ENCODE measurements around the gene DZIP3.
"Not testable (repeated sequence)": the region's sequence is repeated elsewhere in the genome, so short reads cannot be mapped to it uniquely, and the experiment has no call there.

DZIP3 gene

DNA sequence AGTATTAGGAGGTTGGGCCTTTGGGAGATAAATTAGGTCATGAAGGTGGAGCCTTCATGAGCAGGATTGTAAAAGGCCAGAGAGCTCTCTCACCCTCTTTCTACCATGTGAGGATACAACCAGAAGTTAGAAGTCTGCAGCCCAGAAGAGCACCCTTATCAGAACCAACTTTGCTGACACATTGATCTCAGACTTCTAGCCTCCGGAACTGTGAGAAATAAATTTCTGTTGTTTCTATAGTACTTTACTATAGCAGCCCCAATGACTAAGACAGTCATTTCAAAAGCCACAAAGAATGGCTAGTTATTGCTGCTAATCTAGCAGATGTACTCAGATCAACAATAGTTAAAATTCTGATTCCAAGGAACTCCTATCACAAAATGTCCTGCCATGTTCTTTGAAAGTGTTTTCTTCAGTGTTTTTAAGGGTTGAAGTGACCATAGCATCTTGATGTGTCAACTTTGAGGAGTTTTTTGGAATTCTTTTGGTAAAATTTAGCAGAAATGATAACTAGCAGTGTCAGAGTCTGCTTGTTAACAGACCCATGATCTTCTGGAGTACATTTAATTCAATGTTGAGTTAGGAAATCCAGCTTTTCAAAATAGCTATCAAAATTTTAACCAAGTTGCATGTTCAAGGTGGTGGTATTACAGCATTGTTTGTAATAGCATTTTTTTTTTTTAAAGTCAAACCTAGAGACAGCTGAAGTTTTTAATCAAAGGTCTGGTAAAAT lies 10.3 kb downstream of the DZIP3 start:
- no peak for DNase-seq

- no peak for DNase-seq
Observed at GRCh38 chr3:108602249-108602934, 12.9 kb downstream of the DZIP3 start.

DNA sequence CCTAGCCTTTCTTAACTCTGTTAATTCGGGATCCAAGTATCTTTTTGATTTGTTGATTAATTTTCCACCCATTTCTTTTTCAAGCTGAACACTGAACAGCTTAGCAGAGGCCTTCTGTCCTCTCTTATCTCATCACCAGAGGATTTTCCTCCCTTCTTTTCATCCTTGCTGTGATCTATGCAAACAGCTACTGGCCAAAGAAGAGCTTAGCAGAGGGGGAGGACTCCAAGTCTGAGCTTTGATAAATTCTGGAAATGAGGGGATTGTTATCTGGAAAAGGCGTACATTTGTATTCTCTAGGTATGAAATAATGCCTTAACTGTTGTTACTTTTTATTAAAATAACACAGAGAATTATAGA lies 13.4 kb downstream of the DZIP3 start:
- DNase-seq = no peak

DNA sequence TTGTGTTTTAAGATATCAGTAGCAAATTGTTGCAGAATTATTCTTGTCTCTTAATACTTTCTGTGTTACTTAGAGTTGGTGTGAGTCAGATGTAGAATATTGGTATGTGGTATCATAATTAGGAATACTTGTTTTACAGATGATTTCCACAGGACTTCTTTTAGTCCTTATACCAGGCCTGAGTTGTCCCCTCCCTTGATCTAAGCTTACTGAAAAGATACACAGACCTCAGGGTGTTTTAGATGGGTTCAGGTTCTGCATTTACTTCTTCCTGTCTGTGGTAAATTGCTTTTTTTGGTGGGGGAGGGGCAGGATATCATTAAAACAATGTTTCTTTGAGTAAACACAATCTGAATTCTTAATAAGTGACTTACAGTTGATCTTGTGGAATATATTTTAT lies 14.2 kb downstream of the DZIP3 start:
- no peak for DNase-seq

DNA sequence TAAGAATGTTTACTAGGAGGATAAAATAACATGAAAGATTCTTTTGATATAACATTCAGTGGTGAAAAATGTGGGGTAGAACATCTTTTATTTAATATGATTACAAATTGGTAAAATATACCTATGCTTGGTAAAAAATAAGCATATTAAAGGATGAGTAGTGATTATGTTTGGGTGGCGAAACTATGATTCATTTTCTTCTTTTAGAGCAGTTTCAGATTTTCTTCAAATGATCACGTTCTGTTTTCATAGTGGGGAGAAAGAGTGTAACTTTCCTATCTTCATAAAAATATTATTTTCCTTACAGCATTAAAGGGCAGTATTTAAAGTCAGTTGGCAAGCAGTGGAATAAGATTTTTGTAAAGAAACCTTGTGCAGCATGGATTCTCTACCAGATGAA lies 15.5 kb downstream of the DZIP3 start:
- DNase-seq = no peak

DNA sequence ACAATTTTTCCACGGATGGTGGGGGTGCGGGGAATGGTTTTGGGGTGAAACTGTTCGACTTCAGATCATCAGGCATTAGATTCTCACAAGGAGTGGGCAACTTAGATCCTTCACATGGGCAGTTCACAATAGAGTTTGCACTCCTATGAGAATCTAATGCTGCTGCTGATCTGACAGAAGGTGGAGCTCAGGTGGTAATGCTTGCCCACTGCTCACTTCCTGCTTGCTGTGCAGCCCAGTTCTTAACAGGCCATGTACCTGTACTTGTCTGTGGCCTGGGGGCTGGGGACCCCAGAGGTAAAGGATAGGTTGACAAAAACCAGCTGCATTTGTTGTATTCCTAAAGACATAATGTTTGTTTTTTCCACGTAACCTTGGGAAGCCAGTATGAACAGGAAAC lies 16.0 kb downstream of the DZIP3 start:
- DNase-seq = no peak

DNA sequence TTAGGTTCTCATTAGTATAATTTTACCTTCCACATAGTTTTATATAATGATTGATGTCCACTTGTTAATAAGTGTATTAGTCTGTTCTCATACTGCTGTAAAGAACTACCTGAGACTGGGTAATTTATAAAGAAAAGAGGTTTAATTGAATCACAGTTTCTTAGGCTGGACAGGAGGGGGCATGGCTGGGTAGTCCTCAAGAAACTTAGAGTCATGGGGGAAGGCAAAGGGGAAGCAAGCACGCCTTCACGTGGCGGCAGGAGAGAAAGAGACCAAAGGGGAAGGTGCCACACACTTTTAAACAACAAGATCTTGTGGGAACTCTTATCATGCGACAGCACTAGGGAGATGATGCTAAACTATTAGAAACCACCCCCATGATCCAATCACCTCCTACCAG lies 19.2 kb downstream of the DZIP3 start:
- no peak for DNase-seq

- no peak for DNase-seq
Observed at GRCh38 chr3:108610651-108611050, 21.1 kb downstream of the DZIP3 start.

DNA sequence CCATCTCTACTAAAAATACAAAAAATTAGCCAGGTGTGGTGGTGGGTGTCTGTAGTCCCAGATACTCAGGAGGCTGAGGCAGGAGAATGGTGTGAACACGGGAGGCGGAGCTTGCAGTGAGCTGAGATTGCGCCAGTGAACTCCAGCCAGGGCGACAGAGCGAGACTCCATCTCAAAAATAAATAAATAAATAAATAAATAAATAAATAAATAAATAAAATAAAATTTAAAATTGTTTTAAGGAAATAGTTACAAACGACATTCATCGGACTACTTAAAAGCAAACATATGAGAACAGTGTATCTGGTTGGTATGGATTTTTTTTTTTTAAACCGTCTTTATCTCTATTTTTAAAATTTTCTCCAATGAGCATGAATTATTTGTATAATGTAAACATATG lies 26.6 kb downstream of the DZIP3 start:
- not testable (repeated sequence) for DNase-seq

DNA sequence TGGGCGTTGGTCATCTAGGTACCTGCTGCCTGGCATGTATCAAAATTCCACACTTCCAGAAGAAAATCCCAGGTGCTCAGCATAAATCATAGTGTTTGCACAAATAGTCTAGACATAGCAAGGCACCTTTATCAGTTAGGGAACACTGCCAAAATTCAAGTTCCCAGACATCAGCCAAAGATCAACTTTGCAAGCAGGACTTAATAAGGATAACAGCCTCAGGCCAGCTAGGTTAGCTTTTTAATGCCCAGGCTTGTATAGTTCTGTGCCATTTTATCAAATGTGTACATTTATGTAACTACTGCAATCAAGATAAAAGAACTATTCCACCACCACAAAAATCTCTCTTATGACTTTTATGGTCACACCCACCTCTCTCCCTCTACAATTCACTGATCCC lies 30.7 kb downstream of the DZIP3 start:
- DNase-seq = no peak

DNA sequence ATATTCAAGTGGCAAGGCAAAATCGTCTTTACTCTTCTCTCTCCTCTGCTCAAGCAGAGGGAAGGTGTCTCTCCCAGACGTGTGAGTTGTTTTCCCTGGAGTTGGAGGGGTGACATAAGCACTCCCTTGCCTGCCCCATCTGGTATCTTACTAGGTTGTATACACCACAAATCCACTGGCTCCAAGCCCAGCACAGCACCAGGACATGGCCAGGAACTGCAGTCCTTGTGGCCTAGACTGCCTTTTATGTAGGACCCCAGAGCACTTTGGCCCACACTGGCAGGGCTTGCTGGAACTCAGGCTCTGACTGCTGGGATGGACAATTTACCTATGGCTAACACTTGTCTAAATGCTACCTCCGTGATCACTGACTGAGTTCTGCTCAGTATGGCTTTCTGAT lies 34.0 kb downstream of the DZIP3 start:
- no peak for DNase-seq

DNA sequence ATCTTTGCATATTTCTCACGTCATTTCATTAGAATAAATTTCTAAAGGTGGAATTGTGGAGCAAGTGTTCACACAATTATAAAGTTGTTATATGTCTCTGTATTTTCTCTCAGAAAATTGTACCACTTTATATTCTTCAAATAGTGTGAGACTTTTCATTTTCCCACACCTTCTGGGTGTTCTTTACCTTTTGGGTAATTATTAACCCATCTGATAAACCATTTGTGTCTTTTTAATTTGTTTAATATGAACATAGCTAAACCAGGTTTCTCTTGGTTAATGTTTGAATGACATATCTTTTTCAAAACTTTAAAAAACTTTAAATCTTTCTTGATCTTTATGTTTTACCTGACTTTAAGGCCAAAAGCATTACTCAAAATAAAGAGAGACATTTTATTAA lies 40.5 kb downstream of the DZIP3 start:
- DNase-seq = no peak

GRCh38 chr3:108642526-108642925 lies 53.0 kb downstream of the DZIP3 start:
- no peak for DNase-seq

DNA sequence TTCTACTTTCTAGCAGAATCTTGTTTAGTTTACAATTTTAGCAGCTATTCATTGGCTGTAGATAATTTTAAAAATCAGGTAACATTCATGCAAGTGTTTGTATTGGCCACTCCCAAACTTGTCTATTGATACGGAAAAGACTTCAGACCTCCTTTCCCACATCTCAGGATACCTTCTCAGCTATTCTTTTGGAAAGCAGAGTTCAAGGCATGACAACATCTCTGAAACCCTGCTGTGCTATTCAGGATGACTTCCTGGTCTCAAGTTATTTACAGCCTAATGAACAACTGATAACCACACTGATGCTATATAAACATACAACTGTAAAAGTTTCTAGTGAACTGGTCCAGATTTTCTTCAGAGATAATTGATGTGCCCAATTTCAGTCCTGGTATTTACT lies 55.8 kb downstream of the DZIP3 start:
- no peak for DNase-seq

- not testable (repeated sequence) for DNase-seq
Observed at GRCh38 chr3:108655664-108656063, 66.1 kb downstream of the DZIP3 start.

- no peak for DNase-seq
Observed at GRCh38 chr3:108661699-108662098, 72.2 kb downstream of the DZIP3 start.

GRCh38 chr3:108662142-108662738 lies 72.7 kb downstream of the DZIP3 start:
- DNase-seq = peak; percentile 1

DNA sequence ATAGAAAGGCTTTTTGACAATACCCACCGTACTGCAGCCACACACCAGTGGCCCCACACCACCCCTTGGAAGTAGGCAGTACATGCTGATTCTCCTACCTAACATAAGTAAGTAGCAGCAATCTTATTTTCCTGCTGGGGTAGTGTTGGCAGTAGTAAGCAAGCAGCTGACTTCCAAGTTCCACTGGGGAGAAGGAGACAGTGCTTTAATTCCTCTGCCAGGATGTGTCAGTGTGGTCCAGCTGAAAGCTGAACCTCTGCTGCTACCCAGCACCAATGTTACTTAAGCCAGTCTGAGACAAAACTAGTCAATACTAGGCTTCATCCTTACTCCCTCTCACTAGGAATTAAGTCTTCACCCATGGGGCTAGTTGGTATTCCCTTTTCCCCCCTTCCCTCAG lies 74.7 kb downstream of the DZIP3 start:
- no peak for DNase-seq

DNA sequence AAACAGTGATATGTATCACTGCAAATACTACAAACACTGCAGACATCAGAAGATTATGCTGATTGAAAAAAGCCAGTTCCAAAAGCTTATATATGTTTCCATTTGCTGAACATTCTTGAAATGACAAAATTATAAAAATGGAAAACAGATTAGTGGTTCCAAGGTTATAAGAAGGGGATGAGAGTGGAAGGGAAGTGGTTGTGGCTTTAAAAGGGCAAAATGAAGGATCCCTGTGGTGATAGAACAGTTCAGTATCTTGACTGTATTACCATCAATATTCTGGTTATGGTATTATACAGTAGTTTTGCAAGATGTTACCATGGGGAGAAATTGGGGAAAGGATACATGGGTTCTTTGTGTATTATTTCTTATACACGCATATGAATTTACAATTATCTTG lies 77.8 kb downstream of the DZIP3 start:
- DNase-seq = no peak

- no peak for DNase-seq
Observed at GRCh38 chr3:108669208-108669607, 79.7 kb downstream of the DZIP3 start.

- DNase-seq = no peak
Observed at GRCh38 chr3:108672701-108673100, 83.2 kb downstream of the DZIP3 start.

DNA sequence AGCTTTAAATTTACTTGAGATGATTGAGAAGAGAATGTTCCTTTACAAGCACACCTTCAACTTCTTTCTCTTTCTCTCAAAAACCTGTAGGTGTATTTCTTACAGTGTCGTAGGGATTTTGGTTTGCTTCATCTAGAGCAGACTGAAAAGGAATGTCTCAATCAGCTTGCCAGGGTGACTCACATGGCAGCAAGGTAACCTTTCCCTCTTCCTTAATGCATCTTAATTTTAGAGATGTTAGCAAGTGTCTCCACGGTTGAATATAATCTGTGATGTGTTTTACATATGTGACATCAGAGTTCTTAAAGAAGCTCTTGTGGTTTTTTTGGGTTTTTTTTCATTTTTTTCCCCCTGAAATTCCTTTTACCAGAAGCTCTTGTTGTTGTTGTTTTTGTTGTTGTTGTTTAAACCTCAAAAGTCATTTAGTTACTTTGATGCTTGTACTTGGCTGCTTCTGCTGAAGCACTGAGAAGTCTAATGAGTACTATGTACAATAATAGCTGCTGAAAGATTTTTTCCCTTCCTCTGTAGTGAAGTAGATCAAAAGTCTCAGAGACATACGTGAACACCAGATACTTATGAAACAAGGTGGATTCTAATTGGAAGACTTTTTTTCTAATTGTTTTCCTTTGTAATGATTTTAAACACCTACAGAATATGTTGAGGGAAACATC lies 84.6 kb downstream of the DZIP3 start:
- no peak for DNase-seq

- no peak for DNase-seq
Observed at GRCh38 chr3:108677811-108678210, 88.3 kb downstream of the DZIP3 start.

- not testable (repeated sequence) for DNase-seq
Observed at GRCh38 chr3:108692286-108692685, 102.8 kb downstream of the DZIP3 start.
